Retinal pigment epithelial cell (primary cell): ENCODE results near the gene ELMO1.
A peak's percentile ranks its signal among the peaks of the same experiment; 100 is the strongest.
"Not testable (repeated sequence)": the region's sequence is repeated elsewhere in the genome, so short reads cannot be mapped to it uniquely, and the experiment has no call there.

Experiments used
- DNase-seq: peaks from one replicate; pipeline ENCODE4 v3.0.0-alpha.2; 2010; ENCODE audit warnings: low read depth
- H3K4me3 ChIP-seq: 2 replicates; pipeline ENCODE4 v1.5.1; 2011; ENCODE audit warnings: mild to moderate bottlenecking, low read length, control low read depth, moderate library complexity
- TF ChIP-seq, protein P1 (sequence below): conservative IDR thresholded peaks from 2 replicates; pipeline ENCODE4 v1.5.1; 2011; ENCODE audit warnings: low read depth, low read length, control low read depth, inconsistent platforms

The ELMO1 gene

DNA sequence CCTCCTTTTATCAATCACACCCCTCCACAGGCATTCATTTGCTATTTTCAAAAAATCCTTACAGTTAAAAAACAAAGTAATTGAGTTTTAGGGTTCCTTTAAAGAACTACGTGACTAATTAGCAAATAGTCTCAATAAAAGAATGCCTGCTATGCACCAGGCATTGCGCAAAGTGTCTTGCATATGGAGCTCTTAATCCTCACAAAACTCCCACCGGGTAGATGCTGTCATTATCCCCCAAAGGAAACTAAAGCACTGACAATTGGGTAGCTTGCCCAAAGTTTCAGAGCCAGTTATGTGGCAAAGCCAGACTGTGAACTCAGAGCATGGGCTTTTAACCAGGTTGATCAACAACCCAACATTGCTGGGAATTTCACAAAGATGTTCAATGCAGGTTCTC lies 305.7 kb downstream of the ELMO1 start:
- TF ChIP-seq, protein P1, sequence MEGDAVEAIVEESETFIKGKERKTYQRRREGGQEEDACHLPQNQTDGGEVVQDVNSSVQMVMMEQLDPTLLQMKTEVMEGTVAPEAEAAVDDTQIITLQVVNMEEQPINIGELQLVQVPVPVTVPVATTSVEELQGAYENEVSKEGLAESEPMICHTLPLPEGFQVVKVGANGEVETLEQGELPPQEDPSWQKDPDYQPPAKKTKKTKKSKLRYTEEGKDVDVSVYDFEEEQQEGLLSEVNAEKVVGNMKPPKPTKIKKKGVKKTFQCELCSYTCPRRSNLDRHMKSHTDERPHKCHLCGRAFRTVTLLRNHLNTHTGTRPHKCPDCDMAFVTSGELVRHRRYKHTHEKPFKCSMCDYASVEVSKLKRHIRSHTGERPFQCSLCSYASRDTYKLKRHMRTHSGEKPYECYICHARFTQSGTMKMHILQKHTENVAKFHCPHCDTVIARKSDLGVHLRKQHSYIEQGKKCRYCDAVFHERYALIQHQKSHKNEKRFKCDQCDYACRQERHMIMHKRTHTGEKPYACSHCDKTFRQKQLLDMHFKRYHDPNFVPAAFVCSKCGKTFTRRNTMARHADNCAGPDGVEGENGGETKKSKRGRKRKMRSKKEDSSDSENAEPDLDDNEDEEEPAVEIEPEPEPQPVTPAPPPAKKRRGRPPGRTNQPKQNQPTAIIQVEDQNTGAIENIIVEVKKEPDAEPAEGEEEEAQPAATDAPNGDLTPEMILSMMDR: no peak
- DNase-seq: peak; percentile 10
- H3K4me3 ChIP-seq: no peak overlapping the region

DNA sequence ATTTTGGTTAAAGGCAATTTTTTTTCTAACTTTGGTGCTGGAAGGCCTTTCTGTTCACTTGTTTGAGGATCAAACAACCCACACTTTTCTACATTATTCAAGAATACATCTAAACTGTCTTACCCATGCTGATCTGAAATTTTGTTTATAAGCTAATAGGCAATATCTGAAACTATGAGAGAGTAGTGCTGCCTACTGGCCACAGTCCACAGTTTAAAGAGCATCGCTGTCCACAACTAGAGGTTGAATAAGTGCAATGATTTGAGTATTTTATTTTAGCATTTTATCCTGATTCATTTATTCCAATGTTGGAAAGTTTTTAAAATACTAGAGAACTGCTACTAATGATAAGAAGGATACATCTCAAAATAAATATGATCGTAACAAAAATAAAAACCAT lies 306.9 kb downstream of the ELMO1 start:
- TF ChIP-seq, protein P1: no peak

DNA sequence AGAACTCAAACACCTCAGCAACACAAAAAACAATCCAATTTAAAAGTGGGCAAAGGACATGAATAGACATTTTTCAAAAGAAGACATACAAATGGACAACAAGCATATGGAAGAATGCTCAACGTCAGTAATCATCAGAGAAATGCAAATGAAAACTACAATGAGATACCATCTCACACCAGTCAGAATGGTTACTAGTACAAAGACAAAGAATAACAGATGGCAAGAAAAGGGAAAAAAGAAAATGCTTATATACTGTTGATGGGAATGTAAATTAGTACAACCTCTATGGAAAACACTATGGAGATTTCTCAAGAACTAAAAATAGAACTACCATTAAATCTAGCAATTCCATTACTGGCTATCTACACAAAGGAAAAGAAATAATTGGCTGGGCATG lies 314.8 kb downstream of the ELMO1 start:
- H3K4me3 ChIP-seq, DNase-seq: not testable (repeated sequence)

More for the DNA sequence above, 306.9 kb downstream of the ELMO1 start:
- no peak overlapping the region for H3K4me3 ChIP-seq
- no peak for DNase-seq

DNA sequence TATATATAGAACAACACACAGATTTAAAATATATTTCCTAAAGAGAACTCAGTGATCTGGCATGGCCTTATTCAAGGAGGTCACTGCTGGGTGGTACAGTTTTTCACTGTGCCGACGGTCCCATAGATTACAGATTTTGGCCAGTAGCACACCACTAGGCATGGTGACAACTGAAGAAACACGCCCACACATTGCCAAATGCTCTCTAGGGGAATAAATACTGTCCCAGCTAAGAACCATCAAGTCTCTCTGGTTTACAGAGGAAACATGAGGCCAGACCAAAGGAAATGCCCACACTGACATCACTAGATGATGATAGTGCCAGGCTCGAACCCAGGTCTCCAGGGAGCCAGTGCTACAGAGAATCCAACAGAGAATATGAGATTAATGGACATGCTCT lies 316.8 kb downstream of the ELMO1 start:
- DNase-seq: no peak
- no peak overlapping the region for H3K4me3 ChIP-seq
- TF ChIP-seq, protein P1: no peak

DNA sequence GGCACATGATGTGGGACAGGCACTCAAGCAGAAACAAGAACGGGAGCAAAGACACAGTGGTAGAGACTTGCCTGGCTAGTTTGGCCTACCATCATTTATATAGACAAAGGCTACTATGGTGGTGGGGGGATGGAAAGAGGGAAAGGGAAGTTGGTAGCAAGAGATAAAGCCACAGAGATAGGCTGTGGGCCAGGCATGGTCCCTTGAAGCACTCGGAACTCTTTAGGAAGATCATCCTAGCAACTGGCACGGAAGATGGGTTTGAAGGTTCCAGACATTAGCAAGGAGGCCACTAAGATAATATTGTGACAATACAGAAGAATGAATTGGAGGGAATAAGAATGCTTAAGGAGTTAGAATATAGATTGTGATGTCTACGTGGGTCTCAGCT lies 319.6 kb downstream of the ELMO1 start:
- TF ChIP-seq, protein P1: no peak
- H3K4me3 ChIP-seq: no peak overlapping the region
- DNase-seq: no peak

DNA sequence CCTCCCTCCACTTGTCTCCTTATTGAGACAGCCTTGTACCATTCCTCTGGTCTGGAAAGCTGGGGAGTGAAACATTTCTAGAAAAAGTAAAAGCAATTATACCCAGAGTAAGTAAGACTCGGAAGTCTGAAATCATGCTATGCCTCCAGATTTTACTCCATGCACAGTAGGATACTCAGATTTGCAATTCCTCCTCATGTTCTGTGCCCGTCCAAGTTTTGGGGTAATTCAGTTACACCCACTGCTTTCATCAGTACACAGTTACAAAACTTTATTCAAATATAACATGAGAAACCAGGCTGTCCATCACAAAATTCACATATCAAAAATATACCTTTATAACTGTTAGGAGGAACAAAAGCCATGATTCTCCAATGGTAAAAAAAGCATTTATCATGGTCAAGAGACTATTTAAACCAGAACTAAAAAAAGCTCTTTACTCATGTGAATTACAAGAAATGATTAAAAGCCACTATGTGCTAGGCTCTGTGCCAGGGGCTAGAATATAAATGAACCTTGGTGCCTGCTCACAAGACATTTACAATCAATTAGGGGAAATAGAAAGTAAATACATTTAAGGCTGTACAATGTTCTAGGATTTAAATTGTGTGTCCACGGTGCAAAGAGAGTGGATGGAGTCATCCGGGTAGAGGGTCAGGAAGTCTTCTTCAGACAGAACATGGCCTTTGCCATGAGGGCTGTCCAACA lies 320.2 kb downstream of the ELMO1 start:
- no peak for DNase-seq
- TF ChIP-seq, protein P1: no peak
- no peak overlapping the region for H3K4me3 ChIP-seq

DNA sequence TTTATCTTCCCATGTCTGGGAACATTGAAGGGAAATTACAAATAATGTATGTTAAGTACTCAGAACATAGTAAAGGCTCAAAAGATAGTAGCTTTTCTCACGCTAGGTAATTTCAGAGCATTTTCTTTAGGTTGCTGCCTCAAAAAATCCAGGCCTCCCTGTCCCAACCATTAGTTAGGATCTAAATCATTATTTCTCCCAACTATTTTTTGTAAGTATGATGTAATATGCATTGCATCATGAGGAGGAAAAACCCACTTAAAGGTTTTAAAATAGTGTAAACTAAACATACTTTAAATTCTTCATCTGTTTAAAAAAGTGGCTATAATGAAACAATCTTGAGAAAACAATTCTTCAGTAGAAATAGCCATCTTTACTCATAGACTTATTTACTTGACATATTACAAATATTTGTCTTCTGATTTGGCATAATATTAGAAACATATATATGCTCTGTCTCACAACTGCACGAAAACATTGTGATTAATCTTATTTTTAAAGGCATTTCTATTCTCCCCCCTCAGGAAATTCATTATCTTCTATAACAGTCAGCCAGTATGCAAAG lies 329.3 kb downstream of the ELMO1 start:
- no peak overlapping the region for H3K4me3 ChIP-seq
- TF ChIP-seq, protein P1: no peak
- DNase-seq: no peak
